PC-3 (cell line): ENCODE data around the gene PSME2. TPM values are rescaled to one million over a fixed set of nuclear protein-coding genes. Genes with fewer than 3 reads are reported as not detected.
A peak's percentile ranks its signal among the peaks of the same experiment; 100 is the strongest.

ENCODE experiments used
- ATAC-seq: fragments of 200-7000 bp; cut with Tn5 transposase; 2 replicates; pipeline ENCODE4 v1.9.1; 2020; ENCODE audit warnings: mild to moderate bottlenecking, moderate library complexity
- BruUV-seq: library from RNA; stranded (reverse); fragments of 400-500 nt; replicated peaks from 2 replicates; lab custom pipeline; 2021; lab: Mats Ljungman, UMichigan
- CTCF ChIA-PET: fragments of 300-600 bp; sonication (Branson Sonifier 250); formaldehyde crosslinking; loops from one replicate; lab custom pipeline; 2022; ENCODE audit warnings: antibody characterized with exemption; lab: Charles Lee
- POLR2A ChIA-PET: fragments of 300-600 bp; sonication (Branson Sonifier 250); formaldehyde crosslinking; loops from one replicate; lab custom pipeline; 2022; ENCODE audit warnings: antibody characterized with exemption; ENCODE audit not compliant: unreplicated experiment; lab: Charles Lee
- DNase-seq: peaks from one replicate; pipeline ENCODE4 v3.0.0-alpha.2; 2015
- H2AFZ ChIP-seq: fragments of 300-600 bp; sonication (generic); 2 replicates; pipeline ENCODE4 v1.6.0; 2016; ENCODE audit warnings: antibody characterized with exemption, low read length
- H3F3A ChIP-seq: fragments of 300-600 bp; sonication (generic); one replicate; pipeline ENCODE4 v1.6.0; 2017; ENCODE audit warnings: antibody characterized with exemption, low read length, control low read depth, mild to moderate bottlenecking; ENCODE audit not compliant: unreplicated experiment
- H3K27ac ChIP-seq: fragments of 300-600 bp; sonication (generic); 2 replicates; pipeline ENCODE4 v1.5.1; 2016; ENCODE audit warnings: mild to moderate bottlenecking, low read length
- H3K27me3 ChIP-seq: fragments of 300-600 bp; sonication (generic); 2 replicates; pipeline ENCODE4 v1.6.1; 2016; ENCODE audit warnings: low read length, mixed read lengths
- H3K36me3 ChIP-seq: fragments of 300-600 bp; sonication (generic); 2 replicates; pipeline ENCODE4 v1.6.1; 2016; ENCODE audit warnings: low read depth, mixed run types, low read length, mixed read lengths
- H3K4me1 ChIP-seq: fragments of 300-600 bp; sonication (generic); 2 replicates; pipeline ENCODE4 v1.5.1; 2016; ENCODE audit warnings: low read length; ENCODE audit not compliant: insufficient read depth
- H3K4me2 ChIP-seq: fragments of 300-600 bp; sonication (generic); 2 replicates; pipeline ENCODE4 v1.6.0; 2016; ENCODE audit warnings: low read length
- H3K4me3 ChIP-seq: fragments of 300-600 bp; sonication (generic); 2 replicates; pipeline ENCODE4 v1.5.1; 2016; ENCODE audit warnings: mild to moderate bottlenecking, low read length, mixed read lengths
- H3K79me2 ChIP-seq: fragments of 300-600 bp; sonication (generic); 2 replicates; pipeline ENCODE4 v1.6.1; 2017; ENCODE audit warnings: low read length, mixed read lengths
- H3K9ac ChIP-seq: fragments of 300-600 bp; sonication (generic); 2 replicates; pipeline ENCODE4 v1.6.0; 2016; ENCODE audit warnings: mild to moderate bottlenecking, low read length
- H3K9me2 ChIP-seq: fragments of 300-600 bp; sonication (generic); replicated peaks from 2 replicates; pipeline ENCODE4 v1.6.1; 2016; ENCODE audit warnings: mixed run types, low read length, mixed read lengths
- H3K9me3 ChIP-seq: fragments of 300-600 bp; sonication (generic); 2 replicates; pipeline ENCODE4 v1.6.1; 2016; ENCODE audit warnings: low read length, mixed read lengths
- H4K20me1 ChIP-seq: fragments of 300-600 bp; sonication (generic); 2 replicates; pipeline ENCODE4 v1.6.1; 2016; ENCODE audit warnings: low read length, mixed read lengths
- EZH2 ChIP-seq: fragments of 300-600 bp; sonication (generic); IDR thresholded peaks from one replicate; pipeline ENCODE4 v1.6.1; 2017; ENCODE audit warnings: antibody characterized with exemption, mild to moderate bottlenecking, low read length; ENCODE audit not compliant: unreplicated experiment
- EZH2phosphoT487 ChIP-seq: fragments of 300-600 bp; sonication (generic); IDR thresholded peaks from 2 replicates; pipeline ENCODE4 v1.6.1; 2018; ENCODE audit warnings: mild to moderate bottlenecking, antibody characterized with exemption, low read length, borderline replicate concordance
- intact Hi-C: fragments of 100-400 bp; cut with micrococcal nuclease; formaldehyde crosslinking; loops from 2 replicates; pipeline ENCODE4 v1.9.0; 2023
- total RNA-seq: library from RNA; depleted of rRNA; stranded (reverse); fragments of >200 nt; gene quantifications from 2 replicates; pipeline ENCODE4 v1.2.3, GENCODE V29; 2014
- TF ChIP-seq, protein P1 (sequence below): fragments of 300-600 bp; sonication (generic); conservative IDR thresholded peaks from 2 replicates; pipeline ENCODE4 v1.5.1; 2017; ENCODE audit warnings: antibody characterized with exemption, low read depth, mild to moderate bottlenecking, low read length

The PSME2 gene
- total RNA-seq, 1 experiment from 2014 or later: 297 TPM

DNA sequence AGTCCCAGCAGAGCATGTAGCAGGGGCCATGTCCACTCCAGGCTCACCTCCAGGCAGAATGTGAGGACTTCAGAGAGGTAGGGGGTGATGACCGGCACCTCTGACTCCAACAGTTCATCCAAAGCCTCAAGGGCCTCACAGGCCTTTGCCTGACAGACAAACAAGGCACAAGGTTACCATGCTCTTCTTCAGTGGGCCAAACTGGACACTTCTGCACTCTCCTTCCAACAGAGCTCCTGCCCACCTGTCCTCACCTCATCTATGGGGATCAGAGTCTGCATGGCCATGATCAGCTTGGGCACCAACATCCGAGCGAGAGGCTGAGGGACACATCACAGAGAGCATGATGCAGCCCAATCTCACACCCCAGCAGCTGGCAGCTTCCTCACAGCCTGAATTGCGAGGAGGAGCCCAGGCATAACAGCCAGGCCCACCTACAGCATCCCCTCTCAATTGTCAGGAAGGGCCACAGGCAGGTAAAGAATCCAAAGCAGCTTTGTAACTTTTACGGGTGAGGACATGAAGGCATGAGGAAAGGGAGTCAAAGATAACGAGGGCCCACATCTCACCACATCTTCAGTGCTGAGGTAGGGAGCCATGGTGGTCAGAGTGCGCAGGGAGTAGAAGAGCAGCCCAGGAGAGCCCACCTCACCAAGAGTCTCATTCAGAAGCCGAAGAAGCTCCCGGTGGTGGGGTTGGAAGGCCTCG lies 40.6 kb upstream of the PSME2 start:
- H3K36me3 ChIP-seq: peaks cover 24% of the 10 kb centered on the region; the same call in 1 of the 2 replicates
- no peaks in the 10 kb centered on the region for H3K9me3 ChIP-seq
- H3K27me3 ChIP-seq: no peaks in the 10 kb centered on the region
- ChIA-PET POLR2A (no interaction called here), CTCF (no interaction called here)
- peak overlapping the region; percentile 86 for H3K4me2 ChIP-seq
- no TSS peak for BruUV-seq
- H3K4me1 ChIP-seq: peaks cover 8% of the 10 kb centered on the region
- TF ChIP-seq EZH2 (no peak), EZH2phosphoT487 (no peak)
- TF ChIP-seq, protein P1, sequence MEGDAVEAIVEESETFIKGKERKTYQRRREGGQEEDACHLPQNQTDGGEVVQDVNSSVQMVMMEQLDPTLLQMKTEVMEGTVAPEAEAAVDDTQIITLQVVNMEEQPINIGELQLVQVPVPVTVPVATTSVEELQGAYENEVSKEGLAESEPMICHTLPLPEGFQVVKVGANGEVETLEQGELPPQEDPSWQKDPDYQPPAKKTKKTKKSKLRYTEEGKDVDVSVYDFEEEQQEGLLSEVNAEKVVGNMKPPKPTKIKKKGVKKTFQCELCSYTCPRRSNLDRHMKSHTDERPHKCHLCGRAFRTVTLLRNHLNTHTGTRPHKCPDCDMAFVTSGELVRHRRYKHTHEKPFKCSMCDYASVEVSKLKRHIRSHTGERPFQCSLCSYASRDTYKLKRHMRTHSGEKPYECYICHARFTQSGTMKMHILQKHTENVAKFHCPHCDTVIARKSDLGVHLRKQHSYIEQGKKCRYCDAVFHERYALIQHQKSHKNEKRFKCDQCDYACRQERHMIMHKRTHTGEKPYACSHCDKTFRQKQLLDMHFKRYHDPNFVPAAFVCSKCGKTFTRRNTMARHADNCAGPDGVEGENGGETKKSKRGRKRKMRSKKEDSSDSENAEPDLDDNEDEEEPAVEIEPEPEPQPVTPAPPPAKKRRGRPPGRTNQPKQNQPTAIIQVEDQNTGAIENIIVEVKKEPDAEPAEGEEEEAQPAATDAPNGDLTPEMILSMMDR: no peak
- H3K79me2 ChIP-seq: peaks cover 34% of the 10 kb centered on the region
- H3K9ac ChIP-seq: no peak overlapping the region
- H2AFZ ChIP-seq: no peak overlapping the region
- peak overlapping the region; percentile 76; the same call in 1 of the 2 replicates for H3K4me3 ChIP-seq
- ATAC-seq: no peak
- no peak for DNase-seq
- no peaks in the 10 kb centered on the region for H4K20me1 ChIP-seq
- H3K27ac ChIP-seq: no peak overlapping the region
- H3K9me2 ChIP-seq: no peaks in the 10 kb centered on the region
- intact Hi-C loops: no loop called here
- no peaks in the 10 kb centered on the region for H3F3A ChIP-seq

GRCh38 chr14:24185741-24186140 lies 39.3 kb upstream of the PSME2 start:
- H3K4me3 ChIP-seq: no peak overlapping the region
- ChIA-PET POLR2A (no interaction called here), CTCF (no interaction called here)
- H3K9me3 ChIP-seq: no peaks in the 10 kb centered on the region
- no peak overlapping the region for H3K9ac ChIP-seq
- no peak for ATAC-seq
- H3K79me2 ChIP-seq: peaks cover 25% of the 10 kb centered on the region
- no peak overlapping the region for H2AFZ ChIP-seq
- no peak overlapping the region for H3K4me2 ChIP-seq
- no TSS peak for BruUV-seq
- no peaks in the 10 kb centered on the region for H3F3A ChIP-seq
- H3K36me3 ChIP-seq: peaks cover 31% of the 10 kb centered on the region; the same call in 1 of the 2 replicates
- H3K27ac ChIP-seq: no peak overlapping the region
- peaks cover 8% of the 10 kb centered on the region for H3K4me1 ChIP-seq
- H3K27me3 ChIP-seq: no peaks in the 10 kb centered on the region
- TF ChIP-seq, protein P1: no peak
- TF ChIP-seq EZH2: no peak
- no peak for TF ChIP-seq EZH2phosphoT487
- intact Hi-C loops: no loop called here
- no peaks in the 10 kb centered on the region for H4K20me1 ChIP-seq
- no peaks in the 10 kb centered on the region for H3K9me2 ChIP-seq
- DNase-seq: no peak

DNA sequence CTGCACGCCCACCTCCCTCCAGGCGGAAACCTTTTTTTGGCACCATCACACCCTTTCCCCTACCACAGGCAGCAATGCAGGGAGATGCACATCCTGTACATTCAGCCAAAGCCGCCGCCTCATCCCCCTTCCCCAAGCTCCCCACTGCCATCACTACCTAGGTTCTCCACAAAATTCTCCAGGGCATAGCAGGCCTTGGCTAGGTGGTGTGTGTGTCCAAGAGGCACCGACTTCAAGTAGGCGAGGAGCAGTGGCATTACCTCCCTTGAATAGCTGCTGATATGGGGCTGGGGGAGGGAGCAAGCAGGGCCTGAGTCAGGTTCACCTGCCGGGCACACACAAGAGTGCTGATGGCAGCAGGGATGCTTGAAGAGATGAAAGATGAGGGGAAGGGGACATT lies 38.6 kb upstream of the PSME2 start:
- Histone ChIP-seq H3K4me1 (peaks cover 8% of the 10 kb centered on the region), H3F3A (no peaks in the 10 kb centered on the region), H3K79me2 (peaks cover 25% of the 10 kb centered on the region), H3K27ac (no peak overlapping the region), H2AFZ (no peak overlapping the region), H3K9me3 (no peaks in the 10 kb centered on the region), H3K4me3 (no peak overlapping the region), H4K20me1 (no peaks in the 10 kb centered on the region), H3K4me2 (no peak overlapping the region), H3K27me3 (no peaks in the 10 kb centered on the region), H3K36me3 (peaks cover 37% of the 10 kb centered on the region; the same call in 1 of the 2 replicates), H3K9ac (no peak overlapping the region), H3K9me2 (no peaks in the 10 kb centered on the region)
- DNase-seq (no peak), ATAC-seq (no peak)
- no TSS peak for BruUV-seq
- intact Hi-C loops: no loop called here
- ChIA-PET POLR2A (no interaction called here), CTCF (no interaction called here)
- no peak for TF ChIP-seq EZH2
